ENCODE data around the gene CXCL11. TPM values are rescaled to one million over a fixed set of nuclear protein-coding genes. Genes with fewer than 3 reads are reported as not detected.

CXCL11 gene
- total RNA-seq, 4 donors from 2014 or later: not detected

- TF ChIP-seq CTCF (IDR thresholded peaks at IDR 0.05) (no peak), POLR2A (IDR thresholded peaks at IDR 0.05) (no peak)
- Histone ChIP-seq H3K9me3 (no peaks in the 10 kb centered on the region), H3K27me3 (no peaks in the 10 kb centered on the region), H3K27ac (no peak within 1 kb of the TSS), H3K36me3 (no peaks in the 10 kb centered on the region), H3K4me3 (no peak within 1 kb of the TSS), H3K4me1 (peaks cover 0 to 24% (median 0%) of the 10 kb centered on the region in 4 donors)
- WGBS, 2 donors (ENCODE audit: low coverage in 1 of 2): 36 to 42% methylated on average over 1 of the region's 1 CpG
- in situ Hi-C loops (cut with MboI; ENCODE audit: low pct_ligation_motif_present in 1 of 4, low pct_unique_long_range_greater_than_20kb in 1 of 4, low sequenced_read_pairs in 3 of 4): no loop called here
- intact Hi-C loops (cut with DNase I; ENCODE audit: low total_unique reads): loop anchor here (5.0 kb wide), 1 partner anchor 450 kb away; no protein-coding TSS in a partner anchor
- DNase-seq: no peak
Measured at GRCh38 chr4:76007089-76007862, 28.6 kb downstream of the CXCL11 start, which contains the start of gene CXCL9. CXCL9 (minus strand) TSS chr4:76007509; CDS start chr4:76007449, 60 bp downstream.

- Histone ChIP-seq H3K27me3 (no peaks in the 10 kb centered on the region), H3K4me1 (peaks cover 0 to 15% (median 0%) of the 10 kb centered on the region in 4 donors), H3K27ac (no peak overlapping the region), H3K4me3 (no peak overlapping the region), H3K9me3 (no peaks in the 10 kb centered on the region), H3K36me3 (no peaks in the 10 kb centered on the region)
- no peak for DNase-seq
- TF ChIP-seq POLR2AphosphoS5 (IDR thresholded peaks at IDR 0.05) (no peak), POLR2A (IDR thresholded peaks at IDR 0.05) (no peak), EP300 (IDR thresholded peaks at IDR 0.05; ENCODE audit: low read depth) (no peak), CTCF (IDR thresholded peaks at IDR 0.05) (no peak)
- in situ Hi-C loops (cut with MboI; ENCODE audit: low pct_ligation_motif_present in 1 of 4, low pct_unique_long_range_greater_than_20kb in 1 of 4, low sequenced_read_pairs in 3 of 4): loop anchor here in 1 of 4 donors (5.0 kb wide), 1 partner anchor 64 kb away; no protein-coding TSS in a partner anchor
- WGBS, 2 donors (ENCODE audit: low coverage in 1 of 2): 86 to 90% methylated on average over 3 of the region's 3 CpGs
- intact Hi-C loops (cut with DNase I; ENCODE audit: low total_unique reads): no loop called here
Measured at GRCh38 chr4:76003620-76004019, 32.2 kb downstream of the CXCL11 start.

DNA sequence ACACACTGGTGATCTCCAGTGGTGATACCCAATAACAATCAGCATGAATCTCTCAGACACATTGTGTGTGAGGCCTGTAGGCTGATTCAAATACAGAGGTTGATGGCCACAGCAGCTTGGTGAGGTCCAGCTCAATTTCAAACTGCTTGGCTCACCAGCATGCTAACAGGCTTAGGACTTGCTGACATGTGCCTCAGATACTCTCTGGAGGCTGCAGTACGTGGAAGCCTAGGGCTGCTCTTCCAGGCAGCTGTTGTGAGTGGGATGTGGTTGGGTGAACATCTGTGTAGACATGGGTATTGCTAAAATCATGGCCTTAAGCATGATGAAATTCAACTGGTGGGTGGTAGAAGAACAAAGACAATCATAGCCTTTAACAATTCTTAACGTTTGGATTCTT lies 32.8 kb downstream of the CXCL11 start:
- H3K27me3 ChIP-seq: no peaks in the 10 kb centered on the region
- in situ Hi-C loops (cut with MboI; ENCODE audit: low pct_ligation_motif_present in 1 of 4, low pct_unique_long_range_greater_than_20kb in 1 of 4, low sequenced_read_pairs in 3 of 4): loop anchor here in 1 of 4 donors (5.0 kb wide), 1 partner anchor 64 kb away; no protein-coding TSS in a partner anchor
- intact Hi-C loops (cut with DNase I; ENCODE audit: low total_unique reads): no loop called here
- no peaks in the 10 kb centered on the region for H3K36me3 ChIP-seq
- no peak for TF ChIP-seq POLR2AphosphoS5 (IDR thresholded peaks at IDR 0.05)
- TF ChIP-seq CTCF (IDR thresholded peaks at IDR 0.05): no peak
- TF ChIP-seq EP300 (IDR thresholded peaks at IDR 0.05; ENCODE audit: low read depth): no peak
- TF ChIP-seq POLR2A (IDR thresholded peaks at IDR 0.05): no peak
- no peak overlapping the region for H3K27ac ChIP-seq
- no peaks in the 10 kb centered on the region for H3K9me3 ChIP-seq
- H3K4me1 ChIP-seq: peaks cover 0 to 15% (median 0%) of the 10 kb centered on the region in 4 donors
- no peak for DNase-seq
- 61 to 78% methylated on average over 2 of the region's 2 CpGs for WGBS, 2 donors (ENCODE audit: low coverage in 1 of 2)
- H3K4me3 ChIP-seq: no peak overlapping the region

DNA sequence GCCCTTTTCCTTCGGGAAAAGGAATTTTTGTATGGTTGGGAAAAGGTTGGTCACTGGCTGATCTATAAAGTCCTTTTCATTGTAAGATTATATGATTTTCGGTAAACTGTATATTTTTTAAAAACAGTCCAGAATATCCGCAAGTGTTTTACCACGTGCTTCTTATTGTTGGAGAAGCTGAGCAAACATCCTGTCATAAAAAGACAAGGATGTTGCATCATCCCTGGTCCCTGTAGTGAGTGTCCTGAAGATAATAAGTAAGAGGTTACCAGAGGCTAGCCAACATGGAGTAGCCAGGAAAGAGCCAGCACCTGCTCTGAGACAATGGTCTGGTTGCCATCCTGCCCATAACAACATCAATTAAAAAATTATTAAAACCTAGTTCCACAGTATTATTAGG lies 33.7 kb downstream of the CXCL11 start:
- no peaks in the 10 kb centered on the region for H3K27me3 ChIP-seq
- intact Hi-C loops (cut with DNase I; ENCODE audit: low total_unique reads) (no loop called here), in situ Hi-C loops (cut with MboI; ENCODE audit: low pct_ligation_motif_present in 1 of 4, low pct_unique_long_range_greater_than_20kb in 1 of 4, low sequenced_read_pairs in 3 of 4) (loop anchor here in 1 of 4 donors (5.0 kb wide), 1 partner anchor 65 kb away; no protein-coding TSS in a partner anchor)
- H3K27ac ChIP-seq: no peak overlapping the region
- peaks cover 0 to 12% (median 0%) of the 10 kb centered on the region in 4 donors for H3K4me1 ChIP-seq
- no peak overlapping the region for H3K4me3 ChIP-seq
- H3K9me3 ChIP-seq: no peaks in the 10 kb centered on the region
- DNase-seq: no peak
- 56 to 84% methylated on average over 4 of the region's 4 CpGs for WGBS, 2 donors (ENCODE audit: low coverage in 1 of 2)
- H3K36me3 ChIP-seq: no peaks in the 10 kb centered on the region
- TF ChIP-seq EP300 (IDR thresholded peaks at IDR 0.05; ENCODE audit: low read depth) (no peak), POLR2AphosphoS5 (IDR thresholded peaks at IDR 0.05) (no peak), CTCF (IDR thresholded peaks at IDR 0.05) (no peak), POLR2A (IDR thresholded peaks at IDR 0.05) (no peak)

Data from transverse colon (tissue), 4 donors.